Activated CD4-positive, alpha-beta T cell treated with anti-CD3 and anti-CD28 coated beads, Interleukin-10, Interleukin-2, amounts not matched to agents 100 ng/mL and 50 ng/mL, durations not matched to agents 16 hours and 8 hours (primary cell): Measurements from ENCODE around the gene PNISR.
"Not testable (repeated sequence)": the region's sequence is repeated elsewhere in the genome, so short reads cannot be mapped to it uniquely, and the experiment has no call there.

Experiments
- DNase-seq: peaks from one replicate; pipeline ENCODE4 v3.0.0-alpha.2; 2020

PNISR gene, protein sequence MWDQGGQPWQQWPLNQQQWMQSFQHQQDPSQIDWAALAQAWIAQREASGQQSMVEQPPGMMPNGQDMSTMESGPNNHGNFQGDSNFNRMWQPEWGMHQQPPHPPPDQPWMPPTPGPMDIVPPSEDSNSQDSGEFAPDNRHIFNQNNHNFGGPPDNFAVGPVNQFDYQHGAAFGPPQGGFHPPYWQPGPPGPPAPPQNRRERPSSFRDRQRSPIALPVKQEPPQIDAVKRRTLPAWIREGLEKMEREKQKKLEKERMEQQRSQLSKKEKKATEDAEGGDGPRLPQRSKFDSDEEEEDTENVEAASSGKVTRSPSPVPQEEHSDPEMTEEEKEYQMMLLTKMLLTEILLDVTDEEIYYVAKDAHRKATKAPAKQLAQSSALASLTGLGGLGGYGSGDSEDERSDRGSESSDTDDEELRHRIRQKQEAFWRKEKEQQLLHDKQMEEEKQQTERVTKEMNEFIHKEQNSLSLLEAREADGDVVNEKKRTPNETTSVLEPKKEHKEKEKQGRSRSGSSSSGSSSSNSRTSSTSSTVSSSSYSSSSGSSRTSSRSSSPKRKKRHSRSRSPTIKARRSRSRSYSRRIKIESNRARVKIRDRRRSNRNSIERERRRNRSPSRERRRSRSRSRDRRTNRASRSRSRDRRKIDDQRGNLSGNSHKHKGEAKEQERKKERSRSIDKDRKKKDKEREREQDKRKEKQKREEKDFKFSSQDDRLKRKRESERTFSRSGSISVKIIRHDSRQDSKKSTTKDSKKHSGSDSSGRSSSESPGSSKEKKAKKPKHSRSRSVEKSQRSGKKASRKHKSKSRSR

DNA sequence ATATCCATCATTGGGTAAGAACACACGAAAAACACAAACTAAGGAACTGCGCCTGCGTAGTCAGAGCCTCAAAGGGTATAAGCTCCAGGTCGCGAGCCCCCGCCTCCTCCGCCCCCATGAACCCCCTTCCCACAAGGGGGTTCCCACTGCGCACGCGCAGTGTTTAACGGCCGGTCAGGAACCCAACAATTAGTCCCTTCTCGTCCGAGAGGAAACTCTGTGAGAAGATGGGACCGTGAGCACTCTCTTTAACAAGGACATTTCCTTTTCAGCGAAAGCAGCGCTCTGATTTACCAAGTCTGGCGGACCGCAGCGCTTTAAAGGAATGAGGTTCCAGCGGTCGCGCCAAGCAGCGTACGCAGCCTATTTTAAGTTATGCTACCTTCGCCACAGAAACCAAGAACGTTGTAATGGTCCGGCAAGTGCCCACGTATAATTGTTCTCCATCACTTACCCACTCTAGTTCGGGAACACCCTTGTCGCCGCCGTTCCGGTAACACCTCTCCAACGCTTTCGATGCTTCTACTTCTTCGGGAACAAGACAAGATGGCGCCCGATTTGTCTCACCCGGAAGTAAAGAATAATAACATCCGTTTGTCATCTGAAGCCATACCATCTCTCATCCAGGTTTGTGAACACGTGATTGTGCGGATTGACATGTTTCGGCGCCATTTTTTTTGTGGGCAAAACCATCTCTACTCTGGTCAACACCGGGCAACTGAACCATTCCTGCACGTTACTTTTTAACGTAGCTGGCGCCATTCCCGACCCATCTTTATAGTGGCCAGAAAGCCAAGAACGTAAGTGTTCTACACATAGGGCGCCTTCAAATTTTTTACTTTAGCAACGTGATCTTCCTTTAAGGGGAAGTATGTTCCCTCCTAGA, at the start of gene PNISR:
Gene PNISR (minus strand): TSS at position 548 of the 886 bp plus-strand sequence. CDS start 10,649 bp downstream, outside the sequence.
- DNase-seq = peak; percentile 95

DNA sequence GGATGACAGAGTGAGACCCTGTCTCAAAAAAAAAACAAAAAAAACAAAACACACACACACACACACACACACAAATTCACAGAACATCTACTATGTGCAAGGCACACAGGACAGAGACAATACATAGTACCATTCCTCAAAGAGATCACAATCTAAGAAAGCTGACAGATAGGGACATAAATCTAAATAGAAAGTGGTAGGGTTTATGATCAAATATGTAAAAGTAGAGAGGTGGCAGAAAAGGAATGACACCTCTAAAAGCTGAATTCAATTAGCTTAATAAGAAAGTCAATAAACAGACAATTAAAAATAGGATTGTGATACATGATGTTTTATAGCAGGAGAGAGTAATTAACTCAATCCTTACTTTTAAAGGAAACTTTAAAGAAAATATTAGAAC, 48.6 kb upstream of the PNISR start:
- no peak for DNase-seq

DNA sequence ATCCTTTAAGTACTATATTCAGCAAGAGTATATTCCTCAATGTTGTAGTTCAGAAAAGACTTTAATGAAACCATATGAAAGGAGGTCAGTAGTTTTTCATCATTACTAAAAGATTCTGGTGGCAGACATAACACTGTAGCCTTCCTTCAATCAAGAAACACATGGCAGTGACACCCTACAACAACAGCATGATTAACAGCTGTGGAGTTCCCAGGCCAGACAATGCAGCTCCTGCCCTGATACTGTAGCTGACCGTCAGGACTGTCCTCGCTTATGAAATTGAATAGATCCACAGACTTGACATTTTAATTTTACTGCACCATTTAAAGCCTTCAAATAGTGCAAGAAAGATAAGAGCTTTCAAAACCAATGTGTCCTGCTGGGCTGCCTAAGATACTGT, 46.5 kb upstream of the PNISR start:
- no peak for DNase-seq

DNA sequence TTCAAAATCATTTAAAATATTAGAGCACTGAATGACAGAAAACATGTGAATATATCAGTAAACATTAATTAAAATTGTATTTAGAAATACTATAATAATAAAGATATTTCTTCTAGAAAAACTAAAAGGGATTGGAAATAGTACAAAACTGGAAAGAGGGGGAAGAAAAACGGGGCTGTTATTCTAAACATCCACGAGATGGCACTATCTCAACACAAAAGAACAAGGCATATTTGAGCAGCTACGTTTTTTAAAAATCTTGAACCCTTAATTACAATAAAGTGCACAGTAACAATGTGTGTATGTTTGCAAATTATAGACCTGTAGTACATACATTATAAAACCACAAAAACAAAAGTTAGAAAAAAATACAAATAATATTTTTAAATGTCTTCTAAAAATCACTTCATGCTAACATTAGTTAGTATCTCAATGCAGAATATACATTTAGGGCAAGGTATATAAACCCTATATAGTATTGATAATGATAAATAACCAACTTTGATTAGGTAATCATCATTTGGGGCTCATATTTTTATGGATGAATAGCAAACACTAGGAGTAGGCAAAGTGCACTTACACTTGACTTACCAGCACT, 42.5 kb upstream of the PNISR start:
- peak; percentile 41 for DNase-seq

DNA sequence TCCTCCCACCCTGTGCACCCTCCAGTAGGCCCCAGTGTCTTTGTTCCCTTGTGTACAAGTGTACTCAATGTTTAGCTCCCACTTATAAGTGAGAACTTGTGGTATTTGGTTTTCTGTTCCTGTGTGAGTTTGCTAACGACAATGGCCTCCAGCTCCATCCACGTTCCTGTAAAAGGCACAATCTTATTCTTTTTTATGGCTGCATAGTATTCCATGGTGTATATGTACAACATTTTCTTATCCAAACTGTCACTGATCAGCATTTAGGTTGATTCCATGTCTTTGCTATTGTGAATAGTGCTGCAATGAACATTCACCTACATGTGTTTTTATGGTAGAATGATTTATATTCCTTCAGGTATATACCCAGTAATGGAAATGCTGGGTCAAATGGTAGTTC, 34.0 kb upstream of the PNISR start:
- not testable (repeated sequence) for DNase-seq

DNA sequence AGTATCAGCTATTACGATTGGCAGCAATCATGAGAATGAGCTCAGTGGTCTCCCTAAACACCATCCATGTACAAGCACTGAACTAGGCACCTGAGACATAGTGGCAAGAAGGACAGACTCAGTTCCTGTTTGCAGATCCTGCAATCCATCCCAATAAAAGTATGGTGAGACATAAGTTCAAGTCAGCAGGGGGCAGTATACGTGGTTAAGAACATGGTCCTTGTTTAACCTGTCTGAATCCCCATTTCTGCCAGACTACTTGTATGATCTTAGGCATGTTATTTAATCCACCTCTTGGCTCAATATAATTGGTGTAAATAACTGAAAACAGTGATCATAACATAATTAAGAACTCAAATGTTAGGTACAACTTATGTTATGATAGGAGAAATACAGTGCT, 33.2 kb upstream of the PNISR start:
- DNase-seq = peak; percentile 33

DNA sequence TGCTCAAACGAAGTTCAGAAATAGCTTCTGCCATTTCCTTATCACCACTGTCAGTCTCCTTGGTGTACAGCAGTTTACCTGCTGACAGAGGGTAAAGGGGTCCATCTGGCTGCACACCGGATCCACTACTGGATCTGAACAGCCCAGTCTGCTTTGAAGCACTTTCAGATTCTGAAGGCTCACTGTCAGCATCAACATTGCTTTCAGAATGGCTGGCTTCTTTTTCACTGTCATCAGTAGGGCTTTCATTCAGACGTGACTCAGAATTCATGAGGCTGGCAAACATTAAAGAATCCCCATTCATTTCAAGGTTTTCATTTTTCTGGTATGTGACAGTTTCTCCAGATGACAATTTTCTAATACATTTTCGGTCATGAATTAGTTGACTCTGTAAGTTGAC, 21.0 kb upstream of the PNISR start:
- peak; percentile 43 for DNase-seq

DNA sequence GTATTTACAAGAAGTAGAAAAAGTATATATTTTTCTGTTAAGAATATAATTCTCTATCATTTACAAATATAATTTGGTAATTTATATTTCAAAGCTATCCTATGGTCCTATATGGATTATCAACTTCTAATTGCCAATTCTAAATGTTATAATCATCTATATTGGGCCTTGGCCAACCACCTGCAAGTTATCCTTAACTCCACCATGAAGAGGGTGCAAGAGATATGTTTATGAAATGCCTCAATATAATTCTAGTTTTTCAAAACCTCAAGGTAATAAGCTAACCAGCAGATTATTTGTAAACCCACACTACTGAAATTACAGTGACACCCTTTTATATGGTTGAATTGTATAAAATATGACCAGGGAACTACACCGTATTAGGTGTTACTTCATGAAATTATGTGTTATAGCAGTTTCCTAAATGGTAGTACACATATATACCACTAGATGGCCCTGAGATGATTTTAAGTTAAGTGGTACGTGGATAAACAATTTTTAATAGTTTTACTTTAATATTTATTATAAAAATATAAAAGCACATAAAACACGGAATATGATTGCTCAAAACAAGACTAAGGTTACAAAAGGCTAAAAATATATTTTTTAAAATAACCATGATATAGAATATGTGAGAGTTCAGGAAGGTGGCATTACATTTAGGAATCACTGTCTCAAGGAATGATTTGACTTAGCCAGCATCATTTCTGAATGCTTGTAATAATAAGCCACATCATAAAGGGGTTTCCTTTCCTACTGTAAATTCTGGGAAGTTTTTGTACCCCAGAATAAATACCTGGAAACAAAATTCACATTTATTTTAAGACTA, 9.8 kb upstream of the PNISR start:
- DNase-seq = peak; percentile 31

DNA sequence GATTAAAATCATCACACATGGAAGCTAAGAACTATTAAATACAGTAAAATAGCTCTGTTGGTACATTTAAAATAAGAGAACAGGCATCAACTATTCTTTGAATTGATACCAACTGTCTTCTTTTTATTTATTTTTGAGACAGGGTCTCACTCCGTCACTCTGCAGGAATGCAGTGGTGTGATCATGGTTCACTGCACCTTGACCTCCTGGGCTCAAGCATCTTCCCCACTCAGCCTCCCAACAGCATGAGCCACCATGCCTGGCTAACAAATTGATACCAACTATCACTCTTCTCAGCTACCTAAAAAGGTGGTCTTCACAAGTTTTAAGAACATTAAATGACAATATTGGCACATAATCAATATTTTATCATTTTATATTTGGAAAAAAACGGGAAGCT, 7.8 kb upstream of the PNISR start:
- DNase-seq = no peak

DNA sequence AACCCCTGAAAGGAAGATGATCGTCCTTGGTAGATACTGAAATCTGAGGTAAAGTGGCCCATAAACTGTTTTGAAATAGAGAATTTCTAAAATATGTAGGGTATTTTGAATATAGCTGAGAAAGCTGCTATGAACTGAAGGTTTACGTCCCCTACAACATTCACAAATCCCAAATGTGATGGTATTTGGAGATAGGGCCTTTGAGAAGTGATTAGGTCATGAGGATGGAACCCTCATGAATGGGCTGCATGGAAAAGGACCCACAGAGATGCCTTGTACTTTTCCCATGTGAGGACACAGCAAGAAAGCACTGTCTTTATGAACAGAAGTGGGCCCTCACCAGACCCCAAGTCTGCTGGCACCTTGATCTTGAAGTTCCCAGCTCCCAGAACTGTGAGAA, 6.8 kb upstream of the PNISR start:
- DNase-seq = no peak

DNA sequence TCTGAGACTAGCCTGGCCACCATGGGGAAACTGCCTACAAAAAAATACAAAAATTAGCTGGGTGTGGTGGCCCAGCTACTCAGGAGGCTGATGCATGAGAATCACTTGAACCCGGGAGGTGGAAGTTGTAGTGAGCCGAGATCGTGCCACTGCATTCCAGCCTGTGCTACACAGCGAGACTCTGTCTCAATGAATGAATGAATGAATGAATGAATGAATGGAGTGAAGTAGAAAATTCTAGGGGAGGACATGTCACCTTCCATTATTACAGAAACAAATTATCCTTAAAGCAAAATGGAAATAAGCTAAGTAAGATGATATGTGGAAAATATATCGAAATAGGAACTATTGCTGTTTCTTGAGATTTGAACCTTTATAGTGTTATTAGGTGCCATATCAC, 2.9 kb upstream of the PNISR start:
- DNase-seq = no peak

DNA sequence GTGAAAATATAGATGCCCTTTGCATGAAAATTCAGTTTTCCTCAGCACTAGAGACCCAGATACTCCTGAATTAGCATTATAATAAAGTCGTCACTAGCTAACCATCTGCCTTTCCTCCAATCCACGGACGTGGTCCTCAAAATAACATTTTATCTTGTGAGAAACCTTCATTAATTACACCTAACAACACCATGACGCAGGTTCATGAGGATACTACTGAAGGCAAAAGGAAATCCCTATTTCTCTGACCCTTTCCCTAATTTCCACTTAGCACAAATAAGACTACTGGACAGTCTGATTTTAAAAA, 1.3 kb upstream of the PNISR start:
- no peak for DNase-seq

DNA sequence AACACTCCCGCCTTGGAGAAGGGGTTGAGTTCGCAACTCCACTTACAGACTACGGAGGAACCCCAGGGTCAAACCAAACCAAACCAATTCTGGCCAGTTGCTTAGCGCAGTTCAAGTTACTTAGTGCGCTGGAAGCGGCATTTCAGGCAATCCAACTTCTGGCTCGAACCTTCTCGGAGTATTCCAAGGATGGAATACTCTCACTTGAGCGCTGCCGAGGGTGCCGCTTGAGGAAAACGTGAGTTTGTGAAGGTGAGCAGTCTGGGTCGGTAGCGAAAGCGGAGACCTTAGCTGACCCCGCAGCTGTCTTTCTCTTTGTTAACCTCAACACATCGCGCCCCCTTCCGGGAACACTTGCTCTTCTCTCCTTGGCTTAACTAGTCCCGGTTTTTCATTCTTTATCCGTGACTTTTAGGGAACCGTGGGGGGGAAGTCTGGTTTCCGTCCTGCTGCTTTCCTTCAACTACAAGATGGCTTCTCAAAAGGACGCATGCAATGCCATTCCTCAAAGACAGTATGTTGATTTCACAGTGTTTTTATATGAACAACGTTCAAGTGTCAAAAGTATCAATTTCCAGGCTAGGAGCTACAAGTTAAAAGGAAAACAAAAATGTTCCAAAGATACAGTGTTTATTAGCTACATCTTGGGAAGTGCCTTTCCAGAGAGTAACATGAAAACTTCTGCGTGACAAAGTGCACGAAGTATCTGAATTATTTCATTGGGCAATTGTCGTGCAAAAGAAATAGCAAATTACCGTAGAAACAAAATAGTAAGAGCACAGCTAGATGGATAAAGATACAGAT, 741 bp upstream of the PNISR start:
- peak; percentile 75 for DNase-seq

DNA sequence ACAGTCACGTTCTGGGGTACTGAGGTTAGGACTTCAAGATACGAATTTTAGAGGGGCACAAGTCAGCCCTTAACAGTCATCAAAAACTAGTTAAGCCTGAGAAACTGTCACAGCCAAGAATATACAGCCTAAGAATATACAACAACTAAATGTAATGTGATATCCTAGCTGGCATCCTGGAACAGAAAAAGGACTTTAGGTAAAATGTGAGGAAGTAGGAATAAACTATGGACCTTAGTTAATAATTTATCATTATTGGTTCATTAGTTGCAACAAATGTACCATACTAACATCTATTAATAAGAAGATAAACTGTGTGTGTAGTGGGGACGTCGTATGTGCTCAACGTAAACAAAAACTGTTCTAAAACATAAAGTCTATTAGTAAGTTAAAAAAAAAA, 1.1 kb downstream of the PNISR start:
- DNase-seq = no peak

DNA sequence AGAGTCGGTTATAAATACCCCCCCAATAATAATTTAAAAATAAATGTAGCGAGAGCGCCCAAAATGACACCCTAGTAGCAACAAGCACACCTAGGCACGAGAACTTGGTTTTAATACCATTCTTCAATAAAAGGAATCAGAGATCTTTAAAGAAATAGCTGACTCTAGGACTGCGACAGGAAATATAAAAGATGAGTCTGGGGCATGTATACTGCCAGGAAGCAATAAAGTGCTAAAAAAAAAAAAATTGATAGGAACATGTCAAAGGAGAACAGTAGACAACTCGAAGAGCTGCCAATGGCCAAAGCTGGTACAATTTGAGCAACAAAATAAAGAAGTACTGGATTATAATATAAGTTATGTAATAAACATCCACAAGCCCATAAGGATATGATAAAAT, 2.2 kb downstream of the PNISR start:
- DNase-seq = no peak

DNA sequence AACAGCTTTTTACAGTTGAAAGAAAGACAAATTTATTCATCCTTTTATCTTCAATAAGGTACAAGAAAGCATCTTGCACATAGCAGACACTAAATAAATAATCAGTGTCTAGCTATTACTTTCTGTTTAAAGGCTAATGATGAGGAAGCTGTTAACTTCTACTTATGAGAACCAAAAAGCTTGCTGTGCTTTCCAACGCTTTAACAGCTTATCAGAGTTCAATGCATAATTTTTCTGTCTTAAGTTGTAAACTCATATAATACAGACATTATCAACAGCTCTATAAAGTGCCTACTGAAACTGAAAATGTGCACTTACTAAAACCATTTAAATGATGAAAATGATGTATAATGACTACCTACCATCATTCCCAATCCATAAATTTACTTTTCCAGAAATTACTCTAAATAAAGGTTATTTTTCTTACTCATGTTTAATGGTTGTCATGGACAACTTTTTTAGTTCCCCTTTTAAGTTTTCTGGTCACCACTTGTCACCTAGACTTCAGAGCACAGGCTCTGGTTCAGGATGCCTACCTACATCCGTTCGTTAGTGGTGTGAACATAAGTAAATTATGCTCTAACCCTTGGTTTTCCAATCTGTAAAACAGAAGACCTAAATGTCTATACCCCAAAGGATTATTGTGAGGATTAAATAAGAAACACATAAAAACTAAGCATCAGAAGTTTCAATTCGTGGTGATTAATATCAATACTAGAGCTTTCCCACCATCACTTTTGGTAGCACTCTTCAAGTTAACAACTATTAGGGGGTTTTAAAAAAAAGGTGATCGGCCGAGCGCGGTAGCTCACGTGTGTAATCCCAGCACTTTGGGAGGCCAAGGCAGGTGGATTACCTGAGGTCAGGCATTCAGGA, 8.0 kb downstream of the PNISR start:
- peak; percentile 20 for DNase-seq

DNA sequence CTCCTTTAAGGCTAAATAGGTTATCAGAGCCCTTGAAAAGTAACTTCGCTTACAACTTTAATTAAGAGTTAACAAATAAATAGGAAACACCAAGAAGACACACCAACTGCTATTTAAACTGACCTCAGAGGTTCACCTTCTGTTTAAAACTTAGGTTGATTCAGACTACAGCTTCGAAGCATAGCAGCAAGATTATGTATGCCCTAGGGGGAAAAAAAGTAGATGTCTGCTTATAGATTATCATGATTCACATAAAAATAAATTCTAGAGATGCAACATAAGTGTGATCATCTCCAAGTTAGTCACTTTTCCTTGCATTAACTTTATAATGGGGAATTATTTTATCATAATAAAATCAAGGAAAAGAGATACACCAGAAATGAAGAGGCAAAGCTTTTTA, 8.9 kb downstream of the PNISR start:
- no peak for DNase-seq

DNA sequence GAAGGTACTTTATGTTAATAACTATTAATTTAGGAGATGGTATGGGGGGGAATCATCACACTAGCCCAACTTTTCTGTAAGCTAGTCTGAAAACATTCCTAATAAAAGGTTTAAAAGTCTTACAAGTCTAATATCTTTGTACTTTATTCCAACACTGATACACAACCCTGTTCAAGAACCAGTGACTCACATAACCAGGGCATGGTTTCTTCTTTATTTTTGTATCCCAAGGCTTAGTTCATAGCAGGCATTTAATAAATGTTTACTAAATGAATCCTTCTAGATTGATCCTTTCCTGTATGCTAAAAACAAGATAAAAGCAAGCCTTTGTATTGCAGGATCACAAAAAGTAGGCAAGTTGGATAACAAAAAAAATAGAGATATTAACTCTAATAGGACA, 9.7 kb downstream of the PNISR start:
- DNase-seq = no peak

DNA sequence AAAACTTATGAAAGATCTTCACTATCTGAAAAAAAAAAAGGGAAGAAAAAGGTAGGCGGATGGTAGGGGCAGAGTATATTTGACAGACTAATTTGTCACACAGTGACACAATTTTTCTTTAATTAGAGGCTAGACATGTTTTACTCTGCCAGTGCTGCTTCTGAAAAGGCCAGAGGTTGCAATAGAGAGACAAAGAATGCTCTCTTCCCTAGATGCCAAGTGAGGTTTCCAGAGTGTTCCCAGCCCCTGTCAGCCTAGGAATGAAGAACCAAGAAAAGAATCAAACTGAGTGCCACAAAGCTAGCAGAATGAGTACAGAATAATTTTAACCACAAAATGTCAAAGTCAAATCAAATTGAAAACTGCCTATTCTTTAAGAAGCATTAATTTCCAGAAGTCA, 13.0 kb downstream of the PNISR start:
- no peak for DNase-seq

DNA sequence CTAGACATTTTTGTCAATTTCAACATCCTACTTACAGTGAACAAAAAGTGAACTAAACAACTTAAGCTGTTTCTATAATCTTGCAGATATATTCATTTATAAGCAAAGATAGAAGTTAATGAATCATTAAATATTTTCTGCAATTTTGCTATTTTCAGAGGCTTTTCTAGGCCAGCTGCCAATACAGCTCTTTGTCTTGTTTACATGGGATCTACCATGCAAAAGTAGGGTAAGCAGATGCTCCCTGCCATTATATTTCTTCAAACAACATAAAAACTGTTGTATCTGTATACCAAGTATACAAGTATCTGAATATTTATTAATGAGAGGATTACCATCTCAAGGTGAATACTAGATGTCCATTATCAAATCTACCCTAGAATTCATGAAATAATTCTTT, 15.4 kb downstream of the PNISR start:
- DNase-seq = no peak
